ENCODE results near the gene RPS18. TPM values are rescaled to one million over a fixed set of nuclear protein-coding genes. Genes with fewer than 3 reads are reported as not detected.
A peak's percentile ranks its signal among the peaks of the same experiment; 100 is the strongest.

RPS18 gene
- total and polyA plus RNA-seq, 2 of the 13 experiments (the other 11 are each of a cell fraction or from before 2014, with no cell fraction given) = 3,896 to 5,806 TPM

DNA sequence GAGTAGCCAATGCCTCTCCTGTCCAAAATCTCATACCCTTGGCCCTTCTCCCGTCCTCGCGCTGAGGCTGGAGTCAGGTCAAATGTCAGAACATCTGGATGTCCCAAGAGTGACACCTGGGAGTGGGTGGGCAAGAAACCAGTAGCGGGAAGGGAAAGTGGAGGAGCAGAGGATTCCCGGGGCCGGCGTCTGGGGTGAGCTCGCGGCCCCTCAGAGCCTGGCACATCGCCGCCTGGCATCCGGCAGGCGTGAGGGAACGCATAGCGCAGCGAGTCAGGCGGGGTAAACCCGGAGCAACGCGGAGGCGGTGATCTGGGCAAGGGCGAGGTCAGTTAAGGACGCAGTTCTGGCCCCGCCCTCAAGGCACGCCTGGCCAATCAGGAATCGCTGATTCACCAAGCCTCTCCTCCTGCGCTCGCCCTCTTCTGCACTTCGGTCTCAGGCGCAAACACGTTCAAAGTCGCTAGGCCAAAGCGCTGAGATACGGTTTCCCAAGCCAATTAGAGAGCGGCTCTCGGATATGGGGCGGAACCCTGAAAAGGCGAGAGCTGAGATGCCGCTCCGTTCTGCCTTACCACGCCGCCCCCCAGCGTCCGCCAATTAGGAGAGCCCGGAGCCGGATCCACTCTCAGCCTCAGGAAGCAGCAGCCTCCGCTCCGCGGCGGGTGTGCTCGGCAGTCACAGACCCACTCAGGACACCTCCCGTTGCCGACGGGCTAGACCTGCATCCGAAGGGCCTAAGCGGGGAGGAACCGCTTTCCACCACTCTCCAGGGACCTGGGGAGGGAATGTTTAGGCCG lies 22.7 kb upstream of the RPS18 start (continued):
- TF ChIP-seq ZNF460 (CRISPR knock-in tag; IDR thresholded peaks at IDR 0.05; ENCODE audit: borderline replicate concordance) (no peak), POLR2G (IDR thresholded peaks at IDR 0.05; ENCODE audit: low read depth, low read length) (peak; percentile 97), HDAC1 (CRISPR knock-in tag; IDR thresholded peaks at IDR 0.05) (peak; percentile 70), ZNF747 (CRISPR knock-in tag; IDR thresholded peaks at IDR 0.05; ENCODE audit: borderline replicate concordance) (peak; percentile 19; the same call in 1 of the 2 replicates), ZBTB37 (CRISPR knock-in tag; IDR thresholded peaks at IDR 0.05) (no peak), NCOA5 (CRISPR knock-in tag; IDR thresholded peaks at IDR 0.05) (no peak), ADNP (CRISPR knock-in tag; IDR thresholded peaks at IDR 0.05) (no peak), HNRNPL (IDR thresholded peaks at IDR 0.05; ENCODE audit: low read depth, low read length) (peak; percentile 98), SIX4 (CRISPR knock-in tag; IDR thresholded peaks at IDR 0.05) (peak; percentile 14; the same call in 1 of the 2 replicates), NFE2L1 (CRISPR knock-in tag; IDR thresholded peaks at IDR 0.05; ENCODE audit: borderline replicate concordance) (no peak), THAP7 (CRISPR knock-in tag; IDR thresholded peaks at IDR 0.05) (0 out of 2 replicates have a peak, but pooled peaks have one; percentile 56), RBFOX2 (IDR thresholded peaks at IDR 0.05; ENCODE audit: low read depth, low read length) (peak; percentile 89), ZNF746 (CRISPR knock-in tag; IDR thresholded peaks at IDR 0.05) (no peak), ZNF598 (CRISPR knock-in tag; IDR thresholded peaks at IDR 0.05; ENCODE audit: borderline replicate concordance) (peak; percentile 24; the same call in 1 of the 2 replicates), HOXA5 (CRISPR knock-in tag; IDR thresholded peaks at IDR 0.05) (no peak), ZNF124 (CRISPR knock-in tag; IDR thresholded peaks at IDR 0.05) (no peak), PCBP1 (IDR thresholded peaks at IDR 0.05; ENCODE audit: borderline replicate concordance, low read depth, low read length) (0 out of 2 replicates have a peak, but pooled peaks have one; percentile 42), KDM5A (IDR thresholded peaks at IDR 0.05; ENCODE audit: borderline replicate concordance, low read length) (peak; percentile 52; the same call in 1 of the 2 replicates), ZFX (CRISPR knock-in tag; IDR thresholded peaks at IDR 0.05; ENCODE audit: low read depth) (peak; percentile 93), ZFYVE20 (CRISPR knock-in tag; IDR thresholded peaks at IDR 0.05; ENCODE audit: borderline replicate concordance, low read depth) (no peak), AGO1 (IDR thresholded peaks at IDR 0.05; ENCODE audit: low read depth, low read length, poor library complexity, severe bottlenecking) (peak; percentile 95), ZNF615 (CRISPR knock-in tag; IDR thresholded peaks at IDR 0.05; ENCODE audit: borderline replicate concordance) (no peak), TBX3 (IDR thresholded peaks at IDR 0.05; ENCODE audit: borderline replicate concordance) (peak; percentile 52; the same call in 1 of the 2 replicates)
- TF ChIP-seq, protein P1, sequence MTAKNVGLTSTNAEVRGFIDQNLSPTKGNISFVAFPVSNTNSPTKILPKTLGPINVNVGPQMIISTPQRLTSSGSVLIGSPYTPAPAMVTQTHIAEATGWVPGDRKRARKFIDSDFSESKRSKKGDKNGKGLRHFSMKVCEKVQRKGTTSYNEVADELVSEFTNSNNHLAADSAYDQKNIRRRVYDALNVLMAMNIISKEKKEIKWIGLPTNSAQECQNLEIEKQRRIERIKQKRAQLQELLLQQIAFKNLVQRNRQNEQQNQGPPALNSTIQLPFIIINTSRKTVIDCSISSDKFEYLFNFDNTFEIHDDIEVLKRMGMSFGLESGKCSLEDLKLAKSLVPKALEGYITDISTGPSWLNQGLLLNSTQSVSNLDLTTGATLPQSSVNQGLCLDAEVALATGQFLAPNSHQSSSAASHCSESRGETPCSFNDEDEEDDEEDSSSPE (CRISPR knock-in tag; IDR thresholded peaks at IDR 0.05) = peak; percentile 54; the same call in 1 of the 2 replicates
- TF ChIP-seq, protein P2, sequence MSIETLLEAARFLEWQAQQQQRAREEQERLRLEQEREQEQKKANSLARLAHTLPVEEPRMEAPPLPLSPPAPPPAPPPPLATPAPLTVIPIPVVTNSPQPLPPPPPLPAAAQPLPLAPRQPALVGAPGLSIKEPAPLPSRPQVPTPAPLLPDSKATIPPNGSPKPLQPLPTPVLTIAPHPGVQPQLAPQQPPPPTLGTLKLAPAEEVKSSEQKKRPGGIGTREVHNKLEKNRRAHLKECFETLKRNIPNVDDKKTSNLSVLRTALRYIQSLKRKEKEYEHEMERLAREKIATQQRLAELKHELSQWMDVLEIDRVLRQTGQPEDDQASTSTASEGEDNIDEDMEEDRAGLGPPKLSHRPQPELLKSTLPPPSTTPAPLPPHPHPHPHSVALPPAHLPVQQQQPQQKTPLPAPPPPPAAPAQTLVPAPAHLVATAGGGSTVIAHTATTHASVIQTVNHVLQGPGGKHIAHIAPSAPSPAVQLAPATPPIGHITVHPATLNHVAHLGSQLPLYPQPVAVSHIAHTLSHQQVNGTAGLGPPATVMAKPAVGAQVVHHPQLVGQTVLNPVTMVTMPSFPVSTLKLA (IDR thresholded peaks at IDR 0.05) = peak; percentile 47

All from HepG2 (cell line).